K562 (cell line): ENCODE results near the gene MVD. TPM values are rescaled to one million over a fixed set of nuclear protein-coding genes. Genes with fewer than 3 reads are reported as not detected.

Source experiments
- ARID2 ChIP-seq: fragments of 450-650 bp; IDR thresholded peaks from 2 replicates; pipeline ENCODE4 v1.6.1; 2017; ENCODE audit warnings: antibody characterized with exemption, mild to moderate bottlenecking
- CAMTA2 ChIP-seq: fragments of 250-450 bp; sonication (Bioruptor Pico); conservative IDR thresholded peaks from 2 replicates; pipeline ENCODE4 v1.5.1; 2022
- CBX2 ChIP-seq: fragments of 200-600 bp; sonication (generic); IDR thresholded peaks from one replicate; pipeline ENCODE4 v1.6.1; 2012; ENCODE audit warnings: mild to moderate bottlenecking, low read length, inconsistent platforms; ENCODE audit not compliant: insufficient read depth, poor library complexity, severe bottlenecking
- DNMT1 ChIP-seq: fragments of 450-650 bp; IDR thresholded peaks from 2 replicates; pipeline ENCODE4 v1.6.1; 2016; ENCODE audit warnings: antibody characterized with exemption, mild to moderate bottlenecking
- EHMT2 ChIP-seq: fragments of 450-650 bp; IDR thresholded peaks from 2 replicates; pipeline ENCODE4 v1.6.1; 2018; ENCODE audit warnings: antibody characterized with exemption
- ETV6 ChIP-seq, 3 experiments: fragments of 150-350 bp in 1 of 3; sonication (generic) in 1 of 3; formaldehyde crosslinking in 1 of 3; IDR thresholded peaks; 2 replicates each; pipeline versions ENCODE4 v1.6.1 to v1.8.0; 2014 to 2022; ENCODE audit warnings: borderline replicate concordance in 2 of 3, low read depth in 2 of 3, antibody characterized with exemption in 1 of 3, low read length in 1 of 3, mild to moderate bottlenecking in 1 of 3, missing genetic modification reagents in 1 of 3
- GABPB2 ChIP-seq: fragments of 250-450 bp; sonication (Bioruptor Pico); conservative IDR thresholded peaks from 2 replicates; pipeline ENCODE4 v1.5.1; 2021; ENCODE audit warnings: mild to moderate bottlenecking
- HLTF ChIP-seq: fragments of 450-650 bp; IDR thresholded peaks from 2 replicates; pipeline ENCODE4 v1.6.1; 2016
- HOXB6 ChIP-seq: fragments of 250-450 bp; sonication (Bioruptor Pico); IDR thresholded peaks from 2 replicates; pipeline ENCODE4 v1.5.1; 2022; ENCODE audit warnings: mild to moderate bottlenecking, borderline replicate concordance
- IFI16 ChIP-seq: fragments of 250-450 bp; sonication (Bioruptor Pico); IDR thresholded peaks from 2 replicates; pipeline ENCODE4 v2.1.2; 2022; ENCODE audit warnings: mild to moderate bottlenecking, inconsistent platforms
- ILF3 ChIP-seq: fragments of 450-650 bp; IDR thresholded peaks from 2 replicates; pipeline ENCODE4 v1.6.1; 2018; ENCODE audit warnings: antibody characterized with exemption, mild to moderate bottlenecking, moderate library complexity, borderline replicate concordance
- JUN ChIP-seq, 2 experiments: sonication (generic) in 1 of 2; formaldehyde crosslinking in 1 of 2; IDR thresholded peaks; 2 replicates each; pipeline versions ENCODE4 v1.6.1 to v1.8.0; 2012 to 2022; ENCODE audit warnings: borderline replicate concordance in 2 of 2, mild to moderate bottlenecking in 2 of 2, improper control_type of control experiment in 1 of 2, low read depth in 1 of 2, low read length in 1 of 2, missing genetic modification reagents in 1 of 2
- OTX1 ChIP-seq: fragments of 450-650 bp; formaldehyde crosslinking; IDR thresholded peaks from 2 replicates; pipeline ENCODE4 v1.4.0; 2022; ENCODE audit warnings: mild to moderate bottlenecking
- POLR2B ChIP-seq: fragments of 450-650 bp; IDR thresholded peaks from 2 replicates; pipeline ENCODE4 v1.6.1; 2018; ENCODE audit warnings: low read depth; ENCODE audit not compliant: partially characterized antibody
- SAFB ChIP-seq: fragments of 200-400 bp; formaldehyde crosslinking; IDR thresholded peaks from 2 replicates; pipeline ENCODE4 v1.6.1; 2017; ENCODE audit warnings: low read depth, low read length, borderline replicate concordance
- SMARCA4 ChIP-seq: fragments of 450-650 bp; IDR thresholded peaks from 2 replicates; pipeline ENCODE4 v1.6.1; 2016
- SP2 ChIP-seq: IDR thresholded peaks from 2 replicates; pipeline ENCODE4 v1.6.1; 2011; ENCODE audit warnings: mild to moderate bottlenecking, low read depth, low read length, moderate library complexity; ENCODE audit not compliant: poor library complexity, severe bottlenecking; ENCODE audit errors: extremely low read depth
- SREBF1 ChIP-seq: fragments of 150-350 bp; IDR thresholded peaks from 2 replicates; pipeline ENCODE4 v1.6.1; 2014; ENCODE audit warnings: antibody characterized with exemption, low read depth, low read length, borderline replicate concordance
- TAL1 ChIP-seq: fragments of 450-650 bp; IDR thresholded peaks from 2 replicates; pipeline ENCODE4 v1.6.1; 2016; ENCODE audit warnings: mild to moderate bottlenecking
- TCF3 ChIP-seq: sonication (generic); formaldehyde crosslinking; IDR thresholded peaks from 2 replicates; pipeline ENCODE4 v1.4.0; 2020; ENCODE audit warnings: mild to moderate bottlenecking, missing genetic modification reagents
- TCF7L2 ChIP-seq: fragments of 150-350 bp; IDR thresholded peaks from 2 replicates; pipeline ENCODE4 v1.6.1; 2016; ENCODE audit warnings: low read depth, mild to moderate bottlenecking, low read length, moderate library complexity
- ZBTB8A ChIP-seq: fragments of 450-650 bp; IDR thresholded peaks from 2 replicates; pipeline ENCODE4 v1.6.1; 2018; ENCODE audit warnings: mild to moderate bottlenecking, moderate library complexity; ENCODE audit not compliant: partially characterized antibody
- ZNF121 ChIP-seq: sonication (generic); formaldehyde crosslinking; conservative IDR thresholded peaks from 2 replicates; pipeline ENCODE4 v1.8.0; 2022; ENCODE audit warnings: missing genetic modification reagents
- ZNF217 ChIP-seq: sonication (generic); formaldehyde crosslinking; IDR thresholded peaks from 2 replicates; pipeline ENCODE4 v1.8.0; 2022; ENCODE audit warnings: mild to moderate bottlenecking, missing genetic modification reagents
- polyA plus RNA-seq, 8 experiments: library from polyadenylated mRNA; depleted of rRNA in 4 of 8; stranded (reverse) in 5 of 8; unstranded in 3 of 8; fragments of >200 nt; fragmentation: Nextera tagmentation in 2 of 8; fragmentation: Illumina TruSeq in 1 of 8; extraction: Ambion mirVana in 2 of 8; extraction: Trizol in 1 of 8; gene quantifications; 2 replicates each; pipeline versions ENCODE4 v1.2.1 to v1.2.3, GENCODE V29; 2011 to 2014; ENCODE audit warnings: inconsistent platforms in 1 of 8, missing spikeins in 1 of 8
- total RNA-seq, 7 experiments: library from RNA; depleted of rRNA in 6 of 7; stranded (reverse); fragments of >200 nt in 6 of 7; fragmentation: Illumina TruSeq in 2 of 7; extraction: Trizol in 2 of 7; gene quantifications; 2 replicates each; pipeline versions ENCODE4 v1.2.1 to v1.2.3, GENCODE V29; 2011 to 2021; ENCODE audit warnings: low replicate concordance in 1 of 7
- TF ChIP-seq, protein P1 (sequence below): fragments of 200-800 bp; sonication (Bioruptor generic); IDR thresholded peaks from 2 replicates; pipeline ENCODE4 v1.6.1; 2017; ENCODE audit warnings: missing genetic modification characterization, missing compliant biosample characterization
- TF ChIP-seq, protein P2 (sequence below): sonication (generic); formaldehyde crosslinking; IDR thresholded peaks from 2 replicates; pipeline ENCODE4 v1.8.1; 2023; ENCODE audit warnings: mild to moderate bottlenecking, missing genetic modification reagents

MVD gene
- total and polyA plus RNA-seq, 9 of the 15 experiments (the other 6 are each of a cell fraction or from before 2014, with no cell fraction given), result 12.2 to 141 (median 45.3) TPM

- TF ChIP-seq IFI16 (CRISPR knock-in tag) (no peak), JUN (IDR thresholded peaks at IDR 0.05; ENCODE audit: borderline replicate concordance, low read depth, low read length) (no peak), JUN (CRISPR knock-in tag; IDR thresholded peaks at IDR 0.05; ENCODE audit: borderline replicate concordance) (0 out of 2 replicates have a peak, but pooled peaks have one; percentile 17), ZNF217 (CRISPR knock-in tag) (no peak), HOXB6 (CRISPR knock-in tag) (no peak), ILF3 (no peak), SAFB (peak; percentile 75; the same call in 1 of the 2 replicates), OTX1 (no peak), HLTF (0 out of 2 replicates have a peak, but pooled peaks have one; percentile 46), GABPB2 (CRISPR knock-in tag) (no peak), ETV6 (IDR thresholded peaks at IDR 0.05; ENCODE audit: borderline replicate concordance in 1 of 2, low read depth in 2 of 2, low read length in 1 of 2) (no peak), ETV6 (CRISPR knock-in tag; IDR thresholded peaks at IDR 0.05; ENCODE audit: borderline replicate concordance) (no peak), TCF3 (CRISPR knock-in tag) (no peak), POLR2B (no peak), ZNF121 (CRISPR knock-in tag) (no peak), DNMT1 (no peak), ARID2 (no peak), TCF7L2 (no peak), TAL1 (no peak), SREBF1 (no peak), CAMTA2 (no peak), SP2 (no peak), SMARCA4 (no peak), EHMT2 (no peak), CBX2 (no peak), ZBTB8A (no peak)
- TF ChIP-seq, protein P1, sequence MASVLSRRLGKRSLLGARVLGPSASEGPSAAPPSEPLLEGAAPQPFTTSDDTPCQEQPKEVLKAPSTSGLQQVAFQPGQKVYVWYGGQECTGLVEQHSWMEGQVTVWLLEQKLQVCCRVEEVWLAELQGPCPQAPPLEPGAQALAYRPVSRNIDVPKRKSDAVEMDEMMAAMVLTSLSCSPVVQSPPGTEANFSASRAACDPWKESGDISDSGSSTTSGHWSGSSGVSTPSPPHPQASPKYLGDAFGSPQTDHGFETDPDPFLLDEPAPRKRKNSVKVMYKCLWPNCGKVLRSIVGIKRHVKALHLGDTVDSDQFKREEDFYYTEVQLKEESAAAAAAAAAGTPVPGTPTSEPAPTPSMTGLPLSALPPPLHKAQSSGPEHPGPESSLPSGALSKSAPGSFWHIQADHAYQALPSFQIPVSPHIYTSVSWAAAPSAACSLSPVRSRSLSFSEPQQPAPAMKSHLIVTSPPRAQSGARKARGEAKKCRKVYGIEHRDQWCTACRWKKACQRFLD, result no peak
- TF ChIP-seq, protein P2, sequence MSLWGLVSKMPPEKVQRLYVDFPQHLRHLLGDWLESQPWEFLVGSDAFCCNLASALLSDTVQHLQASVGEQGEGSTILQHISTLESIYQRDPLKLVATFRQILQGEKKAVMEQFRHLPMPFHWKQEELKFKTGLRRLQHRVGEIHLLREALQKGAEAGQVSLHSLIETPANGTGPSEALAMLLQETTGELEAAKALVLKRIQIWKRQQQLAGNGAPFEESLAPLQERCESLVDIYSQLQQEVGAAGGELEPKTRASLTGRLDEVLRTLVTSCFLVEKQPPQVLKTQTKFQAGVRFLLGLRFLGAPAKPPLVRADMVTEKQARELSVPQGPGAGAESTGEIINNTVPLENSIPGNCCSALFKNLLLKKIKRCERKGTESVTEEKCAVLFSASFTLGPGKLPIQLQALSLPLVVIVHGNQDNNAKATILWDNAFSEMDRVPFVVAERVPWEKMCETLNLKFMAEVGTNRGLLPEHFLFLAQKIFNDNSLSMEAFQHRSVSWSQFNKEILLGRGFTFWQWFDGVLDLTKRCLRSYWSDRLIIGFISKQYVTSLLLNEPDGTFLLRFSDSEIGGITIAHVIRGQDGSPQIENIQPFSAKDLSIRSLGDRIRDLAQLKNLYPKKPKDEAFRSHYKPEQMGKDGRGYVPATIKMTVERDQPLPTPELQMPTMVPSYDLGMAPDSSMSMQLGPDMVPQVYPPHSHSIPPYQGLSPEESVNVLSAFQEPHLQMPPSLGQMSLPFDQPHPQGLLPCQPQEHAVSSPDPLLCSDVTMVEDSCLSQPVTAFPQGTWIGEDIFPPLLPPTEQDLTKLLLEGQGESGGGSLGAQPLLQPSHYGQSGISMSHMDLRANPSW (CRISPR knock-in tag), result 0 out of 2 replicates have a peak, but pooled peaks have one; percentile 61
Measured at GRCh38 chr16:88686439-88687253, 23.8 kb upstream of the MVD start, which contains the start of gene SNAI3 (continued).
